ENCODE results near the gene IFI27L2. TPM values are rescaled to one million over a fixed set of nuclear protein-coding genes. Genes with fewer than 3 reads are reported as not detected.

Gene IFI27L2
- total RNA-seq, 1 experiment from 2014 or later = 28.6 TPM

GRCh38 chr14:94112513-94113063 is 16.8 kb downstream of the IFI27L2 start:
- Histone ChIP-seq H2BK5ac (ENCODE audit: insufficient read length, low read length) (no peak overlapping the region), H4K20me1 (ENCODE audit: control insufficient read depth, insufficient read depth, insufficient read length) (no peaks in the 10 kb centered on the region), H3T11ph (ENCODE audit: low read length) (no peak overlapping the region), H3K23ac (ENCODE audit: insufficient read length, low read depth, low read length) (no peak overlapping the region), H3K9ac (ENCODE audit: extremely low read depth, insufficient read length, low read length) (no peak overlapping the region), H2BK15ac (ENCODE audit: low read depth, low read length) (no peak overlapping the region), H3K23me2 (ENCODE audit: insufficient read length, low read depth, low read length, poor library complexity, severe bottlenecking) (no peaks in the 10 kb centered on the region), H4K91ac (ENCODE audit: insufficient read length, low read depth, low read length) (no peak overlapping the region), H3K14ac (ENCODE audit: insufficient read depth, low read length) (no peak overlapping the region), H2BK20ac (ENCODE audit: low read depth, low read length, poor library complexity, severe bottlenecking) (no peak overlapping the region), H3K27me3 (ENCODE audit: insufficient read depth, low read length) (no peaks in the 10 kb centered on the region), H3K27ac (ENCODE audit: insufficient read length, low read depth, low read length) (no peak overlapping the region), H2AFZ (ENCODE audit: low read length) (no peak overlapping the region), H4K8ac (replicated peaks; ENCODE audit: insufficient read length, low read depth, low read length) (no peak overlapping the region), H3K56ac (ENCODE audit: insufficient read length, low read depth, low read length) (no peak overlapping the region), H3K4me1 (ENCODE audit: insufficient read depth, low read length) (no peaks in the 10 kb centered on the region), H2BK120ac (ENCODE audit: low read depth, low read length, poor library complexity, severe bottlenecking) (no peak overlapping the region), H3K79me1 (ENCODE audit: insufficient read depth, low read depth, low read length, poor library complexity, severe bottlenecking) (no peaks in the 10 kb centered on the region), H4K5ac (ENCODE audit: insufficient read length, low read depth, low read length) (no peak overlapping the region), H3K4me2 (ENCODE audit: insufficient read depth, insufficient read length, low read length) (no peak overlapping the region), H3K18ac (ENCODE audit: insufficient read length, low read depth, low read length) (no peak overlapping the region), H3K9me3 (ENCODE audit: control insufficient read depth, low read depth, low read length) (no peaks in the 10 kb centered on the region), H3K4ac (ENCODE audit: low read depth, low read length) (no peak overlapping the region), H3K79me2 (ENCODE audit: insufficient read depth, low read length) (no peaks in the 10 kb centered on the region), H2AK5ac (ENCODE audit: insufficient read length, low read length) (no peak overlapping the region), H2BK12ac (ENCODE audit: insufficient read length, low read depth, low read length) (no peak overlapping the region)
- WGBS (ENCODE audit: extremely low coverage, insufficient read length, low lambda C conversion rate) = no CpG with 5 or more reads among the region's 6 CpGs
- Mint-ChIP-seq H3K4me1 (peaks cover 16 to 20% of the 10 kb centered on the region in 2 experiments), H3K27ac (0 out of 7 replicates have a peak overlapping the region, but pooled peaks of 1 of the 3 experiments have one; percentile 10), H3K9me3 (no peaks in the 10 kb centered on the region), H3K4me3 (no peak overlapping the region), H3K27me3 (ENCODE audit: low read depth) (peaks cover 6% of the 10 kb centered on the region), H3K36me3 (ENCODE audit: insufficient read depth in 1 of 3, low read depth in 3 of 3) (no peaks in the 10 kb centered on the region; a peak in 1 of 7 replicates)
- TF ChIP-seq CTCF (conservative IDR thresholded peaks at IDR 0.05) = no peak
- peak; percentile 8 for DNase-seq
